OCI-LY7 (cell line): Measurements from ENCODE around the gene ZFR2. TPM values are rescaled to one million over a fixed set of nuclear protein-coding genes. Genes with fewer than 3 reads are reported as not detected.

Experiments
- BruUV-seq: library from RNA; stranded (reverse); fragments of 400-500 nt; replicated peaks from 2 replicates; lab custom pipeline; 2021; lab: Mats Ljungman, UMichigan
- CTCF ChIA-PET: fragments of 300-600 bp; sonication (Branson Sonifier 250); formaldehyde crosslinking; loops from one replicate; lab custom pipeline; 2022; ENCODE audit warnings: antibody characterized with exemption; ENCODE audit not compliant: unreplicated experiment; lab: Charles Lee
- POLR2A ChIA-PET: fragments of 300-600 bp; sonication (Branson Sonifier 250); formaldehyde crosslinking; loops from one replicate; lab custom pipeline; 2022; ENCODE audit warnings: antibody characterized with exemption; lab: Charles Lee
- DNase-seq: peaks from one replicate; pipeline ENCODE4 v3.0.0-alpha.2; 2015; ENCODE audit warnings: low spot score
- H2AFZ ChIP-seq: fragments of 200-600 bp; sonication (generic), shearing (Covaris generic); 2 replicates; pipeline ENCODE4 v1.6.1; 2014; ENCODE audit warnings: mild to moderate bottlenecking, antibody characterized with exemption, low read length, moderate library complexity
- H3K27ac ChIP-seq: fragments of 200-600 bp; sonication (generic); 2 replicates; pipeline ENCODE4 v1.5.1; 2014; ENCODE audit warnings: mixed run types, low read depth, mild to moderate bottlenecking, moderate library complexity, low read length, inconsistent platforms; ENCODE audit not compliant: poor library complexity, severe bottlenecking
- H3K36me3 ChIP-seq: fragments of 200-600 bp; sonication (generic); 2 replicates; pipeline ENCODE4 v1.6.1; 2014; ENCODE audit warnings: mild to moderate bottlenecking, antibody characterized with exemption, low read length, moderate library complexity, mixed read lengths; ENCODE audit not compliant: insufficient read depth
- H3K4me1 ChIP-seq: fragments of 200-600 bp; sonication (generic); 2 replicates; pipeline ENCODE4 v1.5.1; 2014; ENCODE audit warnings: mild to moderate bottlenecking, low read length; ENCODE audit not compliant: insufficient read depth, poor library complexity, severe bottlenecking
- H3K4me2 ChIP-seq: fragments of 200-600 bp; sonication (generic); 2 replicates; pipeline ENCODE4 v1.6.1; 2014; ENCODE audit warnings: mild to moderate bottlenecking, low read length
- H3K4me3 ChIP-seq: fragments of 200-600 bp; sonication (generic); 2 replicates; pipeline ENCODE4 v1.5.1; 2014; ENCODE audit warnings: mild to moderate bottlenecking, low read depth, low read length; ENCODE audit not compliant: poor library complexity, severe bottlenecking
- H3K79me2 ChIP-seq: fragments of 200-600 bp; sonication (generic); 2 replicates; pipeline ENCODE4 v1.6.1; 2016; ENCODE audit warnings: low read depth, mild to moderate bottlenecking, low read length, moderate library complexity, mixed read lengths; ENCODE audit not compliant: insufficient read depth
- H3K9me2 ChIP-seq: fragments of 200-600 bp; sonication (generic); 2 replicates; pipeline ENCODE4 v1.6.1; 2016; ENCODE audit warnings: mild to moderate bottlenecking, low read length, mixed read lengths; ENCODE audit not compliant: insufficient read depth
- H3K9me3 ChIP-seq: fragments of 200-600 bp; sonication (generic); 2 replicates; pipeline ENCODE4 v1.6.1; 2014; ENCODE audit warnings: mild to moderate bottlenecking, mixed run types, low read length, mixed read lengths
- H4K20me1 ChIP-seq: fragments of 200-600 bp; sonication (generic); 2 replicates; pipeline ENCODE4 v1.6.1; 2014; ENCODE audit warnings: mild to moderate bottlenecking, antibody characterized with exemption, low read length, moderate library complexity, mixed read lengths; ENCODE audit not compliant: insufficient read depth
- EZH2phosphoT487 ChIP-seq: fragments of 200-600 bp; sonication (generic); IDR thresholded peaks from 2 replicates; pipeline ENCODE4 v1.6.1; 2018; ENCODE audit warnings: low read depth, borderline replicate concordance, mild to moderate bottlenecking, mixed run types, antibody characterized with exemption, low read length, moderate library complexity, mixed read lengths
- intact Hi-C: fragments of 100-400 bp; cut with micrococcal nuclease; formaldehyde crosslinking; loops from one replicate; pipeline ENCODE4 v1.10.0; 2022; ENCODE audit not compliant: unreplicated experiment
- total RNA-seq, 2 experiments: library from RNA; depleted of rRNA in 1 of 2; stranded (reverse); fragments of >200 nt in 1 of 2; shearing (Covaris generic) in 1 of 2; gene quantifications; 2 replicates each; pipeline ENCODE4 v1.2.3, GENCODE V29; 2014 to 2022
- TF ChIP-seq, protein P1 (sequence below): fragments of 200-600 bp; sonication (generic); conservative IDR thresholded peaks from 2 replicates; pipeline ENCODE4 v1.5.1; 2014; ENCODE audit warnings: mild to moderate bottlenecking, antibody characterized with exemption, low read length, moderate library complexity, mixed read lengths

The ZFR2 gene
- total RNA-seq, 2 experiments from 2014 or later: not detected

DNA sequence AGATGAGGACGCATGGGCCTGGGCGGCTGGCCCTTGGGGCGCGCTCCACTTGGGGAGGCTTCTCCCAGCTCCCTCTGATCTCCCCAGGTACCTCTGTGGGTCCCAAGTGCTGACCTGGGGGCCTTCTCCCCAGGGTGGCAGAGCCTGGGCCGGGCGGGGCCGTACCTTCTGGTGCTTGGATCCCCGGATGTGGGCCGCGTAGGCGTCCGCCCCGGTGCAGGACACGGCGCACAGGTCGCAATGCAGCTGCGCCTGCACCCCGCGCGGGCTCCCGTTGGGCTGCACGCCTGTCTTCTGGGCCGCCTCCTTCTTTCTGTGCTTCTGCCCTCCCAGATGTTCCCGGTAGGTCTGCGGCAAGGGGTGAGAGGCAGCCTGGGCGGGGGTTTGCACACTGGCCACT, 41.5 kb downstream of the ZFR2 start:
- Histone ChIP-seq H3K36me3 (no peaks in the 10 kb centered on the region), H3K4me1 (no peaks in the 10 kb centered on the region), H3K79me2 (no peaks in the 10 kb centered on the region), H3K4me3 (no peak overlapping the region), H3K4me2 (no peak overlapping the region), H2AFZ (no peak overlapping the region), H3K27ac (no peak overlapping the region), H4K20me1 (no peaks in the 10 kb centered on the region), H3K9me2 (no peaks in the 10 kb centered on the region), H3K9me3 (no peaks in the 10 kb centered on the region)
- DNase-seq: no peak
- no TSS peak for BruUV-seq
- intact Hi-C loops: no loop called here
- ChIA-PET CTCF (no interaction called here), POLR2A (no interaction called here)
- TF ChIP-seq EZH2phosphoT487: no peak
- TF ChIP-seq, protein P1, sequence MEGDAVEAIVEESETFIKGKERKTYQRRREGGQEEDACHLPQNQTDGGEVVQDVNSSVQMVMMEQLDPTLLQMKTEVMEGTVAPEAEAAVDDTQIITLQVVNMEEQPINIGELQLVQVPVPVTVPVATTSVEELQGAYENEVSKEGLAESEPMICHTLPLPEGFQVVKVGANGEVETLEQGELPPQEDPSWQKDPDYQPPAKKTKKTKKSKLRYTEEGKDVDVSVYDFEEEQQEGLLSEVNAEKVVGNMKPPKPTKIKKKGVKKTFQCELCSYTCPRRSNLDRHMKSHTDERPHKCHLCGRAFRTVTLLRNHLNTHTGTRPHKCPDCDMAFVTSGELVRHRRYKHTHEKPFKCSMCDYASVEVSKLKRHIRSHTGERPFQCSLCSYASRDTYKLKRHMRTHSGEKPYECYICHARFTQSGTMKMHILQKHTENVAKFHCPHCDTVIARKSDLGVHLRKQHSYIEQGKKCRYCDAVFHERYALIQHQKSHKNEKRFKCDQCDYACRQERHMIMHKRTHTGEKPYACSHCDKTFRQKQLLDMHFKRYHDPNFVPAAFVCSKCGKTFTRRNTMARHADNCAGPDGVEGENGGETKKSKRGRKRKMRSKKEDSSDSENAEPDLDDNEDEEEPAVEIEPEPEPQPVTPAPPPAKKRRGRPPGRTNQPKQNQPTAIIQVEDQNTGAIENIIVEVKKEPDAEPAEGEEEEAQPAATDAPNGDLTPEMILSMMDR: no peak

- TF ChIP-seq EZH2phosphoT487: no peak
- TF ChIP-seq, protein P1: no peak
- Histone ChIP-seq H3K4me3 (no peak overlapping the region), H2AFZ (no peak overlapping the region), H4K20me1 (no peaks in the 10 kb centered on the region), H3K9me2 (no peaks in the 10 kb centered on the region), H3K27ac (no peak overlapping the region), H3K9me3 (no peaks in the 10 kb centered on the region), H3K4me2 (no peak overlapping the region), H3K79me2 (no peaks in the 10 kb centered on the region), H3K4me1 (no peaks in the 10 kb centered on the region), H3K36me3 (no peaks in the 10 kb centered on the region)
- CTCF ChIA-PET: no interaction called here
- intact Hi-C loops: no loop called here
- no peak for DNase-seq
- POLR2A ChIA-PET: no interaction called here
- BruUV-seq: no TSS peak
Measured at GRCh38 chr19:3826163-3826562, 42.7 kb downstream of the ZFR2 start.

DNA sequence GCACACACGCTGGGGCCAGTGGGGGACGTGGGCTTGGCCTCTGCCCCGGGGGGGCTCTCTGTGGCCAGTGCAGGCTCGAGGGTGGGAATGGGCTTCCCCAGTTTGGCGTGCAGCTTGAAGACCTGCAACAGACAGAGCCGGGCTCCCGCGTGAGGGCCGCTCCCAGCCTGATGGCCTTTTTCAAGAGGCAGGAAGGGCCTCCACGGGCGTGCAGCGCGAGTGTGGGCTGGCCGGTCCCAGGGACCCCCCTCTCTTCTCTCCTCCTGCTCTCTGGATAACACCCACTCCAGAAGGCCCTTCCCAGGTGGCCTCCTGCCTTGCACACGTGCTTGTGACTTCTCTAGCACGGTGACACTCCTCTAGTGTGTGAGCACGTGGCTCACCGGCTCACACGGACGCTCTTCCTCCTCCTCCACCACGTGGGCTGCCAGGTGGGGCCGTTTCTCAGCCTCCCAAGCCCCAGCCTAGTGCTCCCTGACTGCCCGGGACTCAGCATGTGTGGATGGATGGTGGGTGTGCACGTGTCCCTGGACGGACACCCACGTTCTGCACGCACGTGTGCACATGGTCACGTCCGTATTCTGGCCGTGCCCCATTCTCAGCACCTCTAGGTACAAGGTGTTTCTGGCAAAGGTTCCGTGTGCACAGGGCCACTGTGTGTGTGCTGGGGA, 43.4 kb downstream of the ZFR2 start:
- CTCF ChIA-PET: no interaction called here
- no peaks in the 10 kb centered on the region for H3K79me2 ChIP-seq
- H3K9me3 ChIP-seq: no peaks in the 10 kb centered on the region
- H4K20me1 ChIP-seq: no peaks in the 10 kb centered on the region
- no TSS peak for BruUV-seq
- H3K4me3 ChIP-seq: no peak overlapping the region
- POLR2A ChIA-PET: no interaction called here
- no peak for DNase-seq
- intact Hi-C loops: no loop called here
- H2AFZ ChIP-seq: no peak overlapping the region
- H3K9me2 ChIP-seq: no peaks in the 10 kb centered on the region
- no peak overlapping the region for H3K27ac ChIP-seq
- H3K4me2 ChIP-seq: no peak overlapping the region
- no peaks in the 10 kb centered on the region for H3K36me3 ChIP-seq
- no peak for TF ChIP-seq EZH2phosphoT487
- TF ChIP-seq, protein P1: no peak
- H3K4me1 ChIP-seq: no peaks in the 10 kb centered on the region
